GM12873 (cell line): ENCODE data around the gene BET1.

Source experiments
- CTCF ChIP-seq: IDR thresholded peaks from 2 replicates; pipeline ENCODE4 v1.5.1; 2012; ENCODE audit warnings: low read depth, mild to moderate bottlenecking, moderate library complexity, low read length, control low read depth; ENCODE audit not compliant: insufficient read depth; ENCODE audit errors: missing control alignments

The BET1 gene

GRCh38 chr7:94045581-94045980 is 41.4 kb upstream of the BET1 start:
- no peak for TF ChIP-seq CTCF

- no peak for TF ChIP-seq CTCF
Observed at GRCh38 chr7:94044806-94045205, 40.7 kb upstream of the BET1 start.

GRCh38 chr7:94043299-94043698 is 39.1 kb upstream of the BET1 start:
- TF ChIP-seq CTCF, result no peak

GRCh38 chr7:94042381-94042780 is 38.2 kb upstream of the BET1 start:
- TF ChIP-seq CTCF, result no peak

GRCh38 chr7:94041529-94041928 is 37.4 kb upstream of the BET1 start:
- TF ChIP-seq CTCF, result no peak

GRCh38 chr7:94040254-94040653 is 36.1 kb upstream of the BET1 start:
- TF ChIP-seq CTCF, result no peak

GRCh38 chr7:94039368-94040035 is 35.3 kb upstream of the BET1 start:
- no peak for TF ChIP-seq CTCF

GRCh38 chr7:94031865-94032264 is 27.7 kb upstream of the BET1 start:
- TF ChIP-seq CTCF, result no peak
